Stomach smooth muscle (tissue), 2 donors: ENCODE results near the gene CPNE2.
"Not testable (repeated sequence)": the region's sequence is repeated elsewhere in the genome, so short reads cannot be mapped to it uniquely, and the experiment has no call there.

ENCODE experiments used
- H3K27ac ChIP-seq: one replicate; pipeline ENCODE4 v1.7.0; 2013; ENCODE audit warnings: mild to moderate bottlenecking, low read length, inconsistent platforms
- H3K27me3 ChIP-seq, 2 donors: one replicate each; pipeline ENCODE4 v1.7.0; 2013; ENCODE audit warnings: low read length in 2 of 2; ENCODE audit not compliant: insufficient read depth in 2 of 2, control insufficient read depth in 1 of 2
- H3K36me3 ChIP-seq, 2 donors: one replicate each; pipeline ENCODE4 v1.7.0; 2013; ENCODE audit warnings: low read length in 2 of 2; ENCODE audit not compliant: control insufficient read depth in 2 of 2, insufficient read depth in 2 of 2
- H3K4me1 ChIP-seq: one replicate; pipeline ENCODE4 v1.7.0; 2013; ENCODE audit warnings: low read length; ENCODE audit not compliant: control insufficient read depth, insufficient read depth
- H3K4me3 ChIP-seq, 2 donors: one replicate each; pipeline ENCODE4 v1.7.0; 2013; ENCODE audit warnings: low read length in 2 of 2
- H3K9ac ChIP-seq, 2 donors: one replicate each; pipeline ENCODE4 v1.7.0; 2013; ENCODE audit warnings: low read length in 2 of 2, mild to moderate bottlenecking in 1 of 2
- H3K9me3 ChIP-seq, 2 donors: one replicate each; pipeline ENCODE4 v1.7.0; 2013; ENCODE audit warnings: low read length in 2 of 2; ENCODE audit not compliant: control insufficient read depth in 2 of 2
- donor health status: healthy.
- donor health status: Pancreatic carcinoma.

The CPNE2 gene

DNA sequence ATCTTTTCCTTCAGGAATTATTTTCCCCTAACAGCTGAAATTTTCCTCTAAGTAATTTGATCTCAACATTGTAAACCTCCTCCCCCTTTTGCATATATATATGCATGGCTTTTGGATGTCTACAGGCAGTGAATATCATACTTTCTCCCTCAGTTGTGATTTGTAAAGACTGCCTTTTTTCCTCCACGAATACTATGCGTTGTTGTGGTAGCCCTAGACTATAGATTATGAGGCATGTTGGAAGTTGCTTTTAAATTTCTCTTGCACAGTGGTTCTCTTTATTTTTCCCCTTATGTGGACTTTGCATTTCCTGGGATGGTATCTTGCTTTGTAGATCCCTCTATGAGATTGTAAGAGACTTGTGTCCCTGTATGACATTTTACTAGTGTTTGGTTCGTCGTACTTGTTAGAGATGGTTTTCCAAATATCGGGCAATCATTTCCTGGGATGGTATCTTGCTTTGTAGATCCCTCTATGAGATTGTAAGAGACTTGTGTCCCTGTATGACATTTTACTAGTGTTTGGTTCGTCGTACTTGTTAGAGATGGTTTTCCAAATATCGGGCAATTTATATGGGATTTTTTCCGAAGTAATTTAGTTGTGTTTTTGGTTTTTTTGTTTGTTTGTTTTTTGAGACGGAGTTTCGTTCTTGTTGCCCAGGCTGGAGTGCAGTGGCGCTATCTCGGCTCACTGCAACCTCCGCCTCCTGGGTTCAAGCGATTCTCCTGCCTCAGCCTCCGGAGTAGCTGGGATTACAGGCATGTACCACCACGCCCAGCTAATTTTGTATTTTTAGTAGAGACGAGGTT, 95.7 kb downstream of the CPNE2 start:
- Histone ChIP-seq H3K4me3 (peak overlapping the region; percentile 96 to 99), H3K9ac (peak overlapping the region; percentile 94 to 99), H3K4me1 (peaks cover 26% of the 10 kb centered on the region), H3K27ac (peak overlapping the region; percentile 94)
- H3K36me3 ChIP-seq, H3K9me3 ChIP-seq, H3K27me3 ChIP-seq: not testable (repeated sequence)

DNA sequence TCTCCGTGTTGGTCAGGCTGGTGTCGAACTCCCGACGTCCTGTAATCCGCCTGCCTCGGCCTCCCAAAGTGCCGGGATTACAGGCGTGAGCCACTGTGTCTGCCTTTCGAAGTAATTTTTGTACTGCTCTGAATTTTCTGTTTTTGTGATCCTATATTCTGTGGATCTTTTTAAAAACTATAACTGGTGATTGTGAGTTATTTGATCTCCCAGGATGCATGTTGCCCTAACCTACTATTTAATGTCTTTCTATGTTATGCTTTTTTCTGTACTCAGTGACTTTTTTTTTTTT, 96.3 kb downstream of the CPNE2 start:
- Histone ChIP-seq H3K9me3 (no peaks in the 10 kb centered on the region), H3K4me1 (peaks cover 28% of the 10 kb centered on the region), H3K4me3 (no peak overlapping the region), H3K36me3 (no peaks in the 10 kb centered on the region), H3K9ac (no peak overlapping the region), H3K27me3 (no peaks in the 10 kb centered on the region), H3K27ac (no peak overlapping the region)

DNA sequence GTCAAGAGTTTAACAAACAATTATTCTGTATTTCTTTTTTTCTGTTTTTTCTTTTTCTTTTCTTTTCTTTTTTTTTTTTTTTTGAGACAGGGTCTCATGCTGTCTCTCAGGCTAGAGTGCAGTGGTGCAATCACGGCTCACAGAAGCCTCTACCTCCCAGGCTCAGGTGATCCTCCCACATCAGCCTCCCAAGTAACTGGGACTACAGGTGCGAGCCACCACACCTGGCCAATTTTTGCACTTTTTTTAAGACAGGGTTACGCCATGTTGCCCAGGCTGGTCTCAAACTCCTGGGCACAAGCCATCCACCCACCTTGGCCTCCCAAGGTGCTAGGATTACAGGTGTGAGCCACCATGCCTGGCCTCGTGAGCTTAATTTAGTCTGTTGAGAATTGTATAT, 97.1 kb downstream of the CPNE2 start:
- H3K27me3 ChIP-seq, H3K36me3 ChIP-seq, H3K4me3 ChIP-seq, H3K27ac ChIP-seq, H3K9me3 ChIP-seq, H3K9ac ChIP-seq: not testable (repeated sequence)
- peaks cover 28% of the 10 kb centered on the region for H3K4me1 ChIP-seq

DNA sequence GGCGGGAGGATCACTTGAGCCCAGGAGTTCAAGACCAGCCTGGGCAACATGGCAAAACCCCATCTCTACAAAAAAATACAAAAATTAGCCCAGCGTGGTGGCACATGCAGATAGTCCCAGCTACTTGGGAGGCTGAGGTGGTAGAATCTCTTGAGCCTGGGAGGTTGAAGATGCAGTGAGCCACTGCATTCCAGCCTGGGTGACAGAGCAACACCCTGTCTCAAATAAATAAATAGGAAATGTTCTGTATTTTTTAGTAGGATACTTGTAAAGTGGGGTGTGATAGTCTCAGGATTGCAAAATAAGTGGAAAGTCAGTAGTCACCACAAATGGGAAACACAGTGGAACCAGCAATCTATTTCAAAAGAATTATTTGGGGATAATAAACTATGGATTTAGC, 97.8 kb downstream of the CPNE2 start:
- no peaks in the 10 kb centered on the region for H3K9me3 ChIP-seq
- peaks cover 25% of the 10 kb centered on the region for H3K4me1 ChIP-seq
- no peaks in the 10 kb centered on the region for H3K36me3 ChIP-seq
- H3K9ac ChIP-seq, result no peak overlapping the region
- no peak overlapping the region for H3K4me3 ChIP-seq
- H3K27ac ChIP-seq, result no peak overlapping the region
- H3K27me3 ChIP-seq, result no peaks in the 10 kb centered on the region

DNA sequence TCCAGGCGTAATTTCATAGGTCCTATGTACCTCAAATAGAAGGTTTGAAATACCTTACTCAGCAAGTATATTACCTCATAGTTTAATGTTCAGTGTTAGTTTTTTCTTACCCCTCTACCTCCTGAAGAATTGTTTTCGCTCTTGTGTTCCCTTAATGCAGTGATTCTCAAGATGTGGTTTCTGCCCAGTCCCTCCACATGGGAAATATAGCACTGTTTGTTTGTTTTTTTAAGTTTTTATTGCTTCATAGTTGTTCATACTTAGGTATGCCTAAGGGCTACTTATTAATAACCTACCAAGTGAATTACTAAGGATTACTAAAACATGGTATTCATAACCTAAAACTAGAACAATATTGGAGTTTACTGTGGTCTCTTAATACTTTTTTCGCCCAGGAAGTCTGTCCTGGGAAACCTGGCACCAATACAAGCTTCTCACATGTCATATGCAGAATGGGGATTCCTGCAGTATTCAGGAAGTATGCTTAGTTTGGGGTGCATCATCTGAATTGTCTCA, 98.7 kb downstream of the CPNE2 start:
- peaks cover 24% of the 10 kb centered on the region for H3K4me1 ChIP-seq
- H3K27ac ChIP-seq, result no peak overlapping the region
- no peak overlapping the region for H3K4me3 ChIP-seq
- H3K27me3 ChIP-seq, result no peaks in the 10 kb centered on the region
- no peaks in the 10 kb centered on the region for H3K9me3 ChIP-seq
- no peaks in the 10 kb centered on the region for H3K36me3 ChIP-seq
- H3K9ac ChIP-seq, result no peak overlapping the region

DNA sequence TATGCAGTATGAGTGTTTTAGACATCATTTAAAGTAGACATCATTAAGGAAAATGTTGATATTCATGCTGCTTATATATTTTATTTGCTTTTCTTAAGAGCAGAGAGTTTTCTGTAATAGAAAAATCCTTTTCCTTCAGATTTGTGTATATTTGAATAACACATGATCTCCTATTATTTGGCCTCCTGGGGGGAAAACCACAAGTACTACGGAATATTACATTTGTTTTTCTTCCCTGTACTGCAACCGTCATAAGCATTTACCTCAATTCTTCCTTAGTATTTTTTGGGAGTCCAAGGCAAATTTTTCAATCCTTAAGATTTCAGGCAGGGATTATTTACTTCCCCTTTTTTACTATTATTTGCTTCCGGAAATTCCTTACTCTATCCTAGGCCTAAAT, 99.8 kb downstream of the CPNE2 start:
- H3K36me3 ChIP-seq, result no peaks in the 10 kb centered on the region
- no peak overlapping the region for H3K27ac ChIP-seq
- H3K4me3 ChIP-seq, result no peak overlapping the region
- H3K9ac ChIP-seq, result no peak overlapping the region
- peaks cover 18% of the 10 kb centered on the region for H3K4me1 ChIP-seq
- no peaks in the 10 kb centered on the region for H3K9me3 ChIP-seq
- H3K27me3 ChIP-seq, result no peaks in the 10 kb centered on the region

DNA sequence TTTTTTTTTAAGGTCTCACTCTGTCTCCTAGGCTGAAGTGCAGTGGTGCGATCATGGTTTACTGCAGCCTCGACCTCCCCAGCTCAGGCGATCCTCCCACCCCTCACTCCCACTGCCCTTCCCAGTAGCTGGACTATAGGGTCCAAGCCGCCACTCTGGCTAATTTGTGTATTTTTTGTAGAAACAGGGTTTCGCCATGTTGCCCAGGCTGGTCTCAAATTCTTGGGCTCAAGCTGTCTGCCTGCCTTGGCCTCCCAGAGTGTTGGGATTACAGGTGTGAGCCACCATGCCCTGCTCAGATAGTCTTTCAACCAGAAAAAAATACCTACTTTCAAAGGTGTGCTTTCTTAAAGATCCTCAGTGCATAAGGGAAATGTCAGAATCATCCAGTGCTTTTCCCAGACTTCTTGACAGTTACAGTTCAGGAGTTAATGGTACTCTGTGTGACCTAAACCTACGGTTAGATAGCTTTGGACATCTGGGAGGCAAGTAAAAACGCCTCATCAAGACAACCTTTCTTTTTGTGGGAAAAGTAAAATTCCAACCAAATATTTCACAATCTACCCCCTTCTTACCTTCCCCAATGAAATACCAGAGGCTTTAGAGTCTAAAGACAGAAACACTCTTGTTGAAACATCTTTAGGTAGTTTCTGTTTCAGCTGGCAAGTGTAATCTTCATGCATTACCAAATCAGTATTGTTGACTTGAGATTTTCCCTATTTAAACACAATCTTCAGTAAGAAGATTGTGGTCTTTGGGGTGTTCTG, 100.5 kb downstream of the CPNE2 start:
- H3K4me1 ChIP-seq, result peaks cover 12% of the 10 kb centered on the region
- no peak overlapping the region for H3K9ac ChIP-seq
- H3K27ac ChIP-seq, result no peak overlapping the region
- no peaks in the 10 kb centered on the region for H3K9me3 ChIP-seq
- no peak overlapping the region for H3K4me3 ChIP-seq
- no peaks in the 10 kb centered on the region for H3K36me3 ChIP-seq
- no peaks in the 10 kb centered on the region for H3K27me3 ChIP-seq

DNA sequence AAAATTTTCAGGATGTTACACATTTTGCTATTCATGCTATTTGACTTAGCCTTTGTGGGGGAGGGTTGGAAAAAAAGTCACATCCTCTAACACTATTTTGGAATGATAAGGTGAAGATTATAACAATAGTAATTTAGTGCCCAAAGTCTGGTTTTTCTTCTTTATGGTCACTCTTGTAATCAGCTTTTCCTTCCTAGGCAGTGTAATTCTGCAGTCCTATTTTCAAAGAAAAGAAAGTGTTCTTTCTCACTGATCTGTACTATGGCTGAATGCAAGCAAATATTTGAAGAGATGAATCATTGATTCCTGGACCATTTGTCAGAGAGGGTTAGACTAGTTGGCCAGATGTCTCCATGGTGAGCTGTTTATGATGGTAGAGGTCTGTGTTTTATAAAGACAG, 102.1 kb downstream of the CPNE2 start:
- H3K36me3 ChIP-seq, result no peaks in the 10 kb centered on the region
- peaks cover 9% of the 10 kb centered on the region for H3K4me1 ChIP-seq
- peak overlapping the region; percentile 5 to 8 for H3K4me3 ChIP-seq
- no peaks in the 10 kb centered on the region for H3K9me3 ChIP-seq
- no peaks in the 10 kb centered on the region for H3K27me3 ChIP-seq
- no peak overlapping the region for H3K27ac ChIP-seq
- H3K9ac ChIP-seq, result no peak overlapping the region

DNA sequence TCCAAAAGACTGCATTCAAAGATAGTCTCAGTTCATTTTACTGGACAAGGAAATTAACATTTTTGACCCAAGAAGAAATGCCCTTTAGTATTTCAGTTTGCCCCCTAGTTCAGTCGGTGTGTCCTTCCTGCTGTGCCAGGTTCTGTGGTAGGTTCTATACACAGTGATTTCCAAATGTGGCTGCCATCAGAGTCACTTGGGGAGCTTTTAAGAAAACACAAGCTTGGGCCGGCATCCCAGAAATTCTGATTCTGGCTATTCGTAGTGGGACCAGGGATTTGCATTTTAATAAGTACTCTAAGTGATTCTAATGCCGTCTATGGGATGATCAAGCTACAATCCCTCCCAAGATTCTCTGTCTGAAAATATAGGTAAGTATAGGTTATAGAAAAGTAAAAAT, 103.9 kb downstream of the CPNE2 start:
- no peak overlapping the region for H3K27ac ChIP-seq

DNA sequence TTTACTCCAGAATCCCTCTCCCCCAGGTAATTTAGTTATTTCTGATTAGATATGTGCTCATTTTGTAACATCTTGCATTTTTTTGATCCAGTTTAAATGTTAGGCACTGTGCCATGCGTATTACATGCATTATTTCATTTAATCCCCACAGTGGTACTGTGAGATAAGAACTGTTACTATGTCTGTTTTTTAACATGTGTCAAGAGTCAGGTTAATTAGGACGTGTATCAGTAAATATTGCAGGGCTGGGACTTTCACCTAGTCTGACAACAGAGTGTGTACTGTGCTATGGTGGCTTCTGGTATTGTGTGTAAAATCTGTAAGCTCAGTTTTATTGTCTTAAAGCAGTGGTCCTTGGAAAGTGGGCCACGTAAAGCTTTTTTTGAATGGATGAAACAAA, 104.4 kb downstream of the CPNE2 start:
- no peak overlapping the region for H3K4me3 ChIP-seq
- no peak overlapping the region for H3K27ac ChIP-seq
- no peaks in the 10 kb centered on the region for H3K27me3 ChIP-seq
- no peaks in the 10 kb centered on the region for H3K9me3 ChIP-seq
- H3K4me1 ChIP-seq, result peaks cover 9% of the 10 kb centered on the region
- H3K36me3 ChIP-seq, result no peaks in the 10 kb centered on the region
- H3K9ac ChIP-seq, result peak overlapping the region in 1 of 2 donors; percentile 0

More for the DNA sequence above, 103.9 kb downstream of the CPNE2 start:
- Histone ChIP-seq H3K4me3 (no peak overlapping the region), H3K4me1 (peaks cover 9% of the 10 kb centered on the region), H3K36me3 (no peaks in the 10 kb centered on the region), H3K9ac (peak overlapping the region in 1 of 2 donors; percentile 27), H3K9me3 (no peaks in the 10 kb centered on the region), H3K27me3 (no peaks in the 10 kb centered on the region)
